ENCODE data around the gene SLC6A9. TPM values are rescaled to one million over a fixed set of nuclear protein-coding genes. Genes with fewer than 3 reads are reported as not detected.

Gene SLC6A9
- total and polyA plus RNA-seq, 2 experiments from 2014 or later = 14.4 to 20.0 TPM

DNA sequence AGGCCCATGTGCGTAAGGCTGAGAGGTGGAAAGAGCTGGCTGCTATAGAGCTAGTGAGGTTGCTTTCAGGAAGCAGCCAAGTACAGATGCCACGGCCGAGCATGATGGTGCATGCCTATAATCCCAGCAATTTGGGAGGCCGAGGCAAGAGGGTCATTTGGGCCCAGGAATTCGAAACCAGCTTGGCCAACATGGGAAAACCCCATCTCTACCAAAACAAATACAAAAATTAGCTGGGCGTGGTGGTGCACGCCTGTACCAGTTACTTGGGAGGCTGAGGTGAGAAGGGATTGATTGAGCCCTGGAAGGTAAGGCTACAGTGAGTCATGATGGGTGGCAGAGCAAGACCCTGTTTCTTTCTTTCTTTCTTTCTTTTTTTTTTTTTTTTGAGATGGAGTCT, 37.2 kb downstream of the SLC6A9 start:
- Mint-ChIP-seq H3K4me3 (no peak overlapping the region; the same call in 2 of the 3 replicates), H3K27me3 (ENCODE audit: insufficient read depth, low read depth, poor library complexity) (peaks cover 41% of the 10 kb centered on the region), H3K9me3 (no peaks in the 10 kb centered on the region), H3K36me3 (ENCODE audit: low read depth) (peaks cover 11% of the 10 kb centered on the region; the same call in 2 of the 3 replicates), H3K4me1 (peaks cover 33% of the 10 kb centered on the region), H3K27ac (no peak overlapping the region)
- Histone ChIP-seq H3K36me3 (ENCODE audit: insufficient read depth) (no peaks in the 10 kb centered on the region), H3K4me2 (no peak overlapping the region), H3K4me1 (ENCODE audit: insufficient read depth) (peaks cover 10% of the 10 kb centered on the region), H3K4me3 (no peak overlapping the region), H3K79me2 (replicated peaks; ENCODE audit: insufficient read depth) (no peaks in the 10 kb centered on the region), H4K20me1 (replicated peaks; ENCODE audit: insufficient read depth) (no peaks in the 10 kb centered on the region), H3K27me3 (ENCODE audit: insufficient read depth) (peaks cover 11% of the 10 kb centered on the region; the same call in 1 of the 2 replicates), H3K27ac (ENCODE audit: low read depth) (no peak overlapping the region), H2AFZ (no peak overlapping the region), H3F3A (replicated peaks; ENCODE audit: low read depth) (peaks cover 21% of the 10 kb centered on the region), H3K9me2 (ENCODE audit: insufficient read depth) (no peaks in the 10 kb centered on the region)
- ATAC-seq = no peak
- no peak for DNase-seq (ENCODE audit: low spot score)
- no peak for TF ChIP-seq CREB1 (CRISPR knock-in tag; IDR thresholded peaks at IDR 0.05; ENCODE audit: low read depth)
- TF ChIP-seq, protein P1, sequence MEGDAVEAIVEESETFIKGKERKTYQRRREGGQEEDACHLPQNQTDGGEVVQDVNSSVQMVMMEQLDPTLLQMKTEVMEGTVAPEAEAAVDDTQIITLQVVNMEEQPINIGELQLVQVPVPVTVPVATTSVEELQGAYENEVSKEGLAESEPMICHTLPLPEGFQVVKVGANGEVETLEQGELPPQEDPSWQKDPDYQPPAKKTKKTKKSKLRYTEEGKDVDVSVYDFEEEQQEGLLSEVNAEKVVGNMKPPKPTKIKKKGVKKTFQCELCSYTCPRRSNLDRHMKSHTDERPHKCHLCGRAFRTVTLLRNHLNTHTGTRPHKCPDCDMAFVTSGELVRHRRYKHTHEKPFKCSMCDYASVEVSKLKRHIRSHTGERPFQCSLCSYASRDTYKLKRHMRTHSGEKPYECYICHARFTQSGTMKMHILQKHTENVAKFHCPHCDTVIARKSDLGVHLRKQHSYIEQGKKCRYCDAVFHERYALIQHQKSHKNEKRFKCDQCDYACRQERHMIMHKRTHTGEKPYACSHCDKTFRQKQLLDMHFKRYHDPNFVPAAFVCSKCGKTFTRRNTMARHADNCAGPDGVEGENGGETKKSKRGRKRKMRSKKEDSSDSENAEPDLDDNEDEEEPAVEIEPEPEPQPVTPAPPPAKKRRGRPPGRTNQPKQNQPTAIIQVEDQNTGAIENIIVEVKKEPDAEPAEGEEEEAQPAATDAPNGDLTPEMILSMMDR (conservative IDR thresholded peaks at IDR 0.05; ENCODE audit: low read depth in 2 of 2) = no peak
- no peak for TF ChIP-seq ZNF114 (CRISPR knock-in tag; IDR thresholded peaks at IDR 0.05)

DNA sequence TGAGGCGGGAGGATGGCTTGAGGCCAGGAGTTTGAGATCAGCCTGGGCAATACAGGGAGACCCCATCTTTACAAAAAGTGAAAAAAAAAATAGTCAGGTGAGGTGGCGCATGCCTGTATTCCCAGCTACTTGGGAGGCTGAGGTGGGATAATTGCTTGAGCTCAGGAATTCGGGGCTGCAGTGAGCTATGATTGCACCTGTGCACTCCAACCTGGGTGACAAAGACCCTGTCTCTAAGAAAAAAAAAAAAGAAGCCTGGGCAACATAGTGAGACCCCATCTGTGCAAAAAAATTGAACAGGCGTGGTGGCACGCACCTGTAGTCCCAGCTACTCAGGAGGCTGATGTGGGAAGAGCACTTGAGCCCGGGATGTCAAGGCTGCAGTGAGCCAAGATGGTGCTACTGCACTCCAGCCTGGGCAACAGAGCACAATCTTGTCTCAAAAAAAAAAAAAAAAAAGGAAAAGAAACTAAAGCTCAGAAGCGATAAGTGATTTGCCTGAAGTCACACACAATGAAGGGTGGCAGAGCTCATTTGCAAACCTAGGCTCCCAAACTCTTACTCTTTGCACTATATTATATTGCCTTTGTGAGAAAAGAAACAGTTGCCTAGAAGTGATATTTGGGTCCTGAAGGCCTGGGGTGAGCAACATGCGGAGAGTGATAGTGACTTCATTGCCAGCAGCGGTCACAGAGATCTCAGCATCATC, 37.9 kb downstream of the SLC6A9 start:
- no peak for ATAC-seq
- Histone ChIP-seq H3K4me1 (ENCODE audit: insufficient read depth) (peaks cover 10% of the 10 kb centered on the region), H4K20me1 (replicated peaks; ENCODE audit: insufficient read depth) (no peaks in the 10 kb centered on the region), H3K4me2 (0 out of 2 replicates have a peak overlapping the region, but pooled peaks have one; percentile 97), H3K36me3 (ENCODE audit: insufficient read depth) (no peaks in the 10 kb centered on the region), H2AFZ (no peak overlapping the region), H3K79me2 (replicated peaks; ENCODE audit: insufficient read depth) (no peaks in the 10 kb centered on the region), H3K27me3 (ENCODE audit: insufficient read depth) (peaks cover 11% of the 10 kb centered on the region; the same call in 1 of the 2 replicates), H3F3A (replicated peaks; ENCODE audit: low read depth) (peaks cover 21% of the 10 kb centered on the region), H3K4me3 (no peak overlapping the region; the same call in 1 of the 2 replicates), H3K27ac (ENCODE audit: low read depth) (no peak overlapping the region), H3K9me2 (ENCODE audit: insufficient read depth) (no peaks in the 10 kb centered on the region)
- DNase-seq (ENCODE audit: low spot score) = no peak
- TF ChIP-seq JUNB (IDR thresholded peaks at IDR 0.05; ENCODE audit: unreplicated experiment) (no peak), CREB1 (CRISPR knock-in tag; IDR thresholded peaks at IDR 0.05; ENCODE audit: low read depth) (no peak)
- Mint-ChIP-seq H3K27ac (no peak overlapping the region), H3K27me3 (ENCODE audit: insufficient read depth, low read depth, poor library complexity) (peaks cover 46% of the 10 kb centered on the region), H3K36me3 (ENCODE audit: low read depth) (peaks cover 8% of the 10 kb centered on the region; the same call in 2 of the 3 replicates), H3K4me3 (no peak overlapping the region; the same call in 1 of the 3 replicates), H3K4me1 (peaks cover 31% of the 10 kb centered on the region), H3K9me3 (no peaks in the 10 kb centered on the region)

DNA sequence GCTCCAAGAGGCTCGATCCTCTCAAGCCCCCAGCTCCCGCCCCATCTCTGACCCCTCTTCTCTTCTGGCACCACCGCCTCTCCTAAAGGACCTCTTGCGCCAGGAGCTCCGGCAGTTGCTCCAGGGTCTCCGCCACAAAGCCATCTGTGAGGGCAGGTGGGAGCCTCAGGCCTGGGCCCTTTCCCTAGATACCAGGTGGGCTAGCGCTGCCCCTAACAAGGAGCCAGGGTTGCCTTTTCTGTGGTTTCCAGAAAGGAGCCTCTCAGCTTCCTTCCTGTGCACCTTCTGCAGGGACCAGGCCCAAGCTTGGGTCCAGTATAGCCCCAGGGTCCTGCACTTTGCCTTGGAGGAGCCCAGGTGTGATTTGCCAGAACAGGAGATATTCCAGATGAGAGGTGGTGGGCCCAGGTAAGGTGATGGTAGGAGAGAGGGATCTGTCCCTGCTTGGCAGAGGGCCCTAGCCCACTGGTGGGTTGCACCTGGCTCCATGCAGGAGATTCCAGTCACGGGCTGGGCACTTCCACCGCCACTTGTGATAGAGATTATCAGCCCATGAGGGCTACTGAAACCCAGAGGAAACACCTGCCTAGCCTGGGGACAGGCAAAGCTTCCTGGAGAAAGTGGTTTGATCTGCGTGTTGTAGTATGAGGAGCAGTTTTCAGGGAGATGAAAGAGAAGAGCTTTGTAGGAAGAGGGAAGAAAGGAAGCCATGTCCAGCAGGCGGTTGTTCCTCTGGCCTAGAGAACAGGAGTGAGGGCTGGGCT, 38.8 kb downstream of the SLC6A9 start:
- Histone ChIP-seq H3K36me3 (ENCODE audit: insufficient read depth) (no peaks in the 10 kb centered on the region), H3K27me3 (ENCODE audit: insufficient read depth) (peaks cover 11% of the 10 kb centered on the region; the same call in 1 of the 2 replicates), H3F3A (replicated peaks; ENCODE audit: low read depth) (peaks cover 21% of the 10 kb centered on the region), H2AFZ (peak overlapping the region; percentile 78; the same call in 1 of the 2 replicates), H3K27ac (ENCODE audit: low read depth) (peak overlapping the region; percentile 50; the same call in 1 of the 2 replicates), H3K9me2 (ENCODE audit: insufficient read depth) (no peaks in the 10 kb centered on the region), H3K79me2 (replicated peaks; ENCODE audit: insufficient read depth) (no peaks in the 10 kb centered on the region), H3K4me2 (peak overlapping the region; percentile 97), H3K4me1 (ENCODE audit: insufficient read depth) (peaks cover 10% of the 10 kb centered on the region), H3K4me3 (peak overlapping the region; percentile 82), H4K20me1 (replicated peaks; ENCODE audit: insufficient read depth) (no peaks in the 10 kb centered on the region)
- Mint-ChIP-seq H3K36me3 (ENCODE audit: low read depth) (no peaks in the 10 kb centered on the region; the same call in 2 of the 3 replicates), H3K9me3 (no peaks in the 10 kb centered on the region), H3K4me3 (peak overlapping the region; percentile 87), H3K27ac (peak overlapping the region; percentile 74; the same call in 1 of the 2 replicates), H3K27me3 (ENCODE audit: insufficient read depth, low read depth, poor library complexity) (peaks cover 44% of the 10 kb centered on the region), H3K4me1 (peaks cover 21% of the 10 kb centered on the region)
- DNase-seq (ENCODE audit: low spot score) = no peak
- ATAC-seq = no peak; the same call in 2 of the 3 replicates
- TF ChIP-seq NANOG (IDR thresholded peaks at IDR 0.05; ENCODE audit: borderline replicate concordance) = no peak
- TF ChIP-seq, protein P2, sequence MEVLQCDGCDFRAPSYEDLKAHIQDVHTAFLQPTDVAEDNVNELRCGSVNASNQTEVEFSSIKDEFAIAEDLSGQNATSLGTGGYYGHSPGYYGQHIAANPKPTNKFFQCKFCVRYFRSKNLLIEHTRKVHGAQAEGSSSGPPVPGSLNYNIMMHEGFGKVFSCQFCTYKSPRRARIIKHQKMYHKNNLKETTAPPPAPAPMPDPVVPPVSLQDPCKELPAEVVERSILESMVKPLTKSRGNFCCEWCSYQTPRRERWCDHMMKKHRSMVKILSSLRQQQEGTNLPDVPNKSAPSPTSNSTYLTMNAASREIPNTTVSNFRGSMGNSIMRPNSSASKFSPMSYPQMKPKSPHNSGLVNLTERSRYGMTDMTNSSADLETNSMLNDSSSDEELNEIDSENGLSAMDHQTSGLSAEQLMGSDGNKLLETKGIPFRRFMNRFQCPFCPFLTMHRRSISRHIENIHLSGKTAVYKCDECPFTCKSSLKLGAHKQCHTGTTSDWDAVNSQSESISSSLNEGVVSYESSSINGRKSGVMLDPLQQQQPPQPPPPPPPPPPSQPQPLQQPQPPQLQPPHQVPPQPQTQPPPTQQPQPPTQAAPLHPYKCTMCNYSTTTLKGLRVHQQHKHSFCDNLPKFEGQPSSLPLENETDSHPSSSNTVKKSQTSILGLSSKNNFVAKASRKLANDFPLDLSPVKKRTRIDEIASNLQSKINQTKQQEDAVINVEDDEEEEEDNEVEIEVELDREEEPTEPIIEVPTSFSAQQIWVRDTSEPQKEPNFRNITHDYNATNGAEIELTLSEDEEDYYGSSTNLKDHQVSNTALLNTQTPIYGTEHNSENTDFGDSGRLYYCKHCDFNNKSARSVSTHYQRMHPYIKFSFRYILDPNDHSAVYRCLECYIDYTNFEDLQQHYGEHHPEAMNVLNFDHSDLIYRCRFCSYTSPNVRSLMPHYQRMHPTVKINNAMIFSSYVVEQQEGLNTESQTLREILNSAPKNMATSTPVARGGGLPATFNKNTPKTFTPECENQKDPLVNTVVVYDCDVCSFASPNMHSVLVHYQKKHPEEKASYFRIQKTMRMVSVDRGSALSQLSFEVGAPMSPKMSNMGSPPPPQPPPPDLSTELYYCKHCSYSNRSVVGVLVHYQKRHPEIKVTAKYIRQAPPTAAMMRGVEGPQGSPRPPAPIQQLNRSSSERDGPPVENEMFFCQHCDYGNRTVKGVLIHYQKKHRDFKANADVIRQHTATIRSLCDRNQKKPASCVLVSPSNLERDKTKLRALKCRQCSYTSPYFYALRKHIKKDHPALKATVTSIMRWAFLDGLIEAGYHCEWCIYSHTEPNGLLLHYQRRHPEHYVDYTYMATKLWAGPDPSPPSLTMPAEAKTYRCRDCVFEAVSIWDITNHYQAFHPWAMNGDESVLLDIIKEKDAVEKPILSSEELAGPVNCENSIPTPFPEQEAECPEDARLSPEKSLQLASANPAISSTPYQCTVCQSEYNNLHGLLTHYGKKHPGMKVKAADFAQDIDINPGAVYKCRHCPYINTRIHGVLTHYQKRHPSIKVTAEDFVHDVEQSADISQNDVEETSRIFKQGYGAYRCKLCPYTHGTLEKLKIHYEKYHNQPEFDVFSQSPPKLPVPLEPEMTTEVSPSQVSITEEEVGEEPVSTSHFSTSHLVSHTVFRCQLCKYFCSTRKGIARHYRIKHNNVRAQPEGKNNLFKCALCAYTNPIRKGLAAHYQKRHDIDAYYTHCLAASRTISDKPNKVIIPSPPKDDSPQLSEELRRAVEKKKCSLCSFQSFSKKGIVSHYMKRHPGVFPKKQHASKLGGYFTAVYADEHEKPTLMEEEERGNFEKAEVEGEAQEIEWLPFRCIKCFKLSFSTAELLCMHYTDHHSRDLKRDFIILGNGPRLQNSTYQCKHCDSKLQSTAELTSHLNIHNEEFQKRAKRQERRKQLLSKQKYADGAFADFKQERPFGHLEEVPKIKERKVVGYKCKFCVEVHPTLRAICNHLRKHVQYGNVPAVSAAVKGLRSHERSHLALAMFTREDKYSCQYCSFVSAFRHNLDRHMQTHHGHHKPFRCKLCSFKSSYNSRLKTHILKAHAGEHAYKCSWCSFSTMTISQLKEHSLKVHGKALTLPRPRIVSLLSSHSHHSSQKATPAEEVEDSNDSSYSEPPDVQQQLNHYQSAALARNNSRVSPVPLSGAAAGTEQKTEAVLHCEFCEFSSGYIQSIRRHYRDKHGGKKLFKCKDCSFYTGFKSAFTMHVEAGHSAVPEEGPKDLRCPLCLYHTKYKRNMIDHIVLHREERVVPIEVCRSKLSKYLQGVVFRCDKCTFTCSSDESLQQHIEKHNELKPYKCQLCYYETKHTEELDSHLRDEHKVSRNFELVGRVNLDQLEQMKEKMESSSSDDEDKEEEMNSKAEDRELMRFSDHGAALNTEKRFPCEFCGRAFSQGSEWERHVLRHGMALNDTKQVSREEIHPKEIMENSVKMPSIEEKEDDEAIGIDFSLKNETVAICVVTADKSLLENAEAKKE (CRISPR knock-in tag; IDR thresholded peaks at IDR 0.05) = no peak

Data from GM23338 (cell line).